ENCODE data around the gene YEATS2.

Gene YEATS2

GRCh38 chr3:183833516-183833915 is 135.9 kb downstream of the YEATS2 start:
- no peak for DNase-seq (ENCODE audit: low read depth, low spot score)

- no peak for DNase-seq (ENCODE audit: low read depth, low spot score)
These were observed 139.8 kb downstream of the YEATS2 start for GRCh38 chr3:183837390-183837789.

- no peak for DNase-seq (ENCODE audit: low read depth, low spot score)
These were observed 140.3 kb downstream of the YEATS2 start for GRCh38 chr3:183837894-183838293.

GRCh38 chr3:183839751-183840150 is 142.2 kb downstream of the YEATS2 start:
- no peak for DNase-seq (ENCODE audit: low read depth, low spot score)

GRCh38 chr3:183844606-183845005 is 147.0 kb downstream of the YEATS2 start:
- DNase-seq (ENCODE audit: low read depth, low spot score): peak; percentile 32

GRCh38 chr3:183845090-183845489 is 147.5 kb downstream of the YEATS2 start:
- no peak for DNase-seq (ENCODE audit: low read depth, low spot score)

- DNase-seq (ENCODE audit: low read depth, low spot score): no peak
These were observed 148.2 kb downstream of the YEATS2 start for GRCh38 chr3:183845608-183846288.

- no peak for DNase-seq (ENCODE audit: low read depth, low spot score)
These were observed 156.9 kb downstream of the YEATS2 start for GRCh38 chr3:183854318-183855035.

- DNase-seq (ENCODE audit: low read depth, low spot score): no peak
These were observed 160.3 kb downstream of the YEATS2 start for GRCh38 chr3:183857863-183858262.
